ENCODE results near the gene SLC38A11. TPM values are rescaled to one million over a fixed set of nuclear protein-coding genes. Genes with fewer than 3 reads are reported as not detected.

Gene SLC38A11
- total RNA-seq, 2 donors from 2014 or later, result not detected

DNA sequence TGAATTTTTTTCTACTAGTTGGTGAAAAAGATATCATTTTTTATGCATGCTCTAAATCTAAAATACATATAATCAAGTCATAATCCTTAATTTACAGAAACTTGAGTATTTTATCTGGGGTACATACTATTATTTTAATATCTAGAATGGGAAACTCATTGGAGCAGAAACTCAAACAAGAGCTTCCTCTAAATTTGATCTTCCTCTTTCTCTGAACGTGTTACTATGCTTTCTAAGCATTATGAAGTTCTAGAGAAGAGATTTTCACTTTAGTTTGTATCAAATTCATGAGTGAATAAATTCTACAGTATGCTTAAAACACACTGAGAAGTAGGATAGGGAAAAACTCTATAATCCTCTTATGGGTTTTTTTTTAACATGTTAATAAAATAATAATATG lies 20.6 kb upstream of the SLC38A11 start:
- Histone ChIP-seq H3K36me3 (ENCODE audit: control insufficient read depth, insufficient read depth, low read length) (no peaks in the 10 kb centered on the region), H3K27ac (ENCODE audit: low read depth, low read length) (no peak overlapping the region), H3K27me3 (ENCODE audit: control insufficient read depth, insufficient read depth, low read length, poor library complexity, severe bottlenecking) (no peaks in the 10 kb centered on the region), H3K9ac (ENCODE audit: extremely low read depth, low read length, poor library complexity, severe bottlenecking) (no peak overlapping the region), H3K4me3 (ENCODE audit: low read length) (no peak overlapping the region), H3K9me3 (ENCODE audit: control insufficient read depth, low read length) (peaks cover 3% of the 10 kb centered on the region), H3K4me1 (ENCODE audit: control insufficient read depth, insufficient read depth, low read length) (no peaks in the 10 kb centered on the region)
- Mint-ChIP-seq H3K27me3 (ENCODE audit: insufficient read depth) (no peaks in the 10 kb centered on the region), H3K36me3 (ENCODE audit: low read depth) (no peaks in the 10 kb centered on the region), H3K27ac (no peak overlapping the region), H3K9me3 (no peaks in the 10 kb centered on the region), H3K4me3 (no peak overlapping the region), H3K4me1 (peaks cover 5% of the 10 kb centered on the region)
- TF ChIP-seq, protein P1, sequence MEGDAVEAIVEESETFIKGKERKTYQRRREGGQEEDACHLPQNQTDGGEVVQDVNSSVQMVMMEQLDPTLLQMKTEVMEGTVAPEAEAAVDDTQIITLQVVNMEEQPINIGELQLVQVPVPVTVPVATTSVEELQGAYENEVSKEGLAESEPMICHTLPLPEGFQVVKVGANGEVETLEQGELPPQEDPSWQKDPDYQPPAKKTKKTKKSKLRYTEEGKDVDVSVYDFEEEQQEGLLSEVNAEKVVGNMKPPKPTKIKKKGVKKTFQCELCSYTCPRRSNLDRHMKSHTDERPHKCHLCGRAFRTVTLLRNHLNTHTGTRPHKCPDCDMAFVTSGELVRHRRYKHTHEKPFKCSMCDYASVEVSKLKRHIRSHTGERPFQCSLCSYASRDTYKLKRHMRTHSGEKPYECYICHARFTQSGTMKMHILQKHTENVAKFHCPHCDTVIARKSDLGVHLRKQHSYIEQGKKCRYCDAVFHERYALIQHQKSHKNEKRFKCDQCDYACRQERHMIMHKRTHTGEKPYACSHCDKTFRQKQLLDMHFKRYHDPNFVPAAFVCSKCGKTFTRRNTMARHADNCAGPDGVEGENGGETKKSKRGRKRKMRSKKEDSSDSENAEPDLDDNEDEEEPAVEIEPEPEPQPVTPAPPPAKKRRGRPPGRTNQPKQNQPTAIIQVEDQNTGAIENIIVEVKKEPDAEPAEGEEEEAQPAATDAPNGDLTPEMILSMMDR (conservative IDR thresholded peaks at IDR 0.05), result no peak
- WGBS, 2 experiments (ENCODE audit: insufficient coverage in 1 of 2, insufficient read length in 1 of 2), result 89% methylated on average over 1 of the region's 1 CpG; no CpG with 5 or more reads in 1 of the 2 experiments
- no peak for DNase-seq

- Mint-ChIP-seq H3K9me3 (peaks cover 7% of the 10 kb centered on the region), H3K27me3 (ENCODE audit: insufficient read depth) (no peaks in the 10 kb centered on the region), H3K27ac (no peak overlapping the region), H3K36me3 (ENCODE audit: low read depth) (peaks cover 4% of the 10 kb centered on the region), H3K4me3 (no peak overlapping the region), H3K4me1 (peaks cover 5% of the 10 kb centered on the region)
- WGBS, 2 experiments (ENCODE audit: insufficient coverage in 1 of 2, insufficient read length in 1 of 2), result 85% methylated on average over 1 of the region's 1 CpG; no CpG with 5 or more reads in 1 of the 2 experiments
- H3K4me3 ChIP-seq (ENCODE audit: low read length), result no peak overlapping the region
- H3K36me3 ChIP-seq (ENCODE audit: control insufficient read depth, insufficient read depth, low read length), result no peaks in the 10 kb centered on the region
- H3K9ac ChIP-seq (ENCODE audit: extremely low read depth, low read length, poor library complexity, severe bottlenecking), result no peak overlapping the region
- peaks cover 20% of the 10 kb centered on the region for H3K9me3 ChIP-seq (ENCODE audit: control insufficient read depth, low read length)
- H3K27ac ChIP-seq (ENCODE audit: low read depth, low read length), result no peak overlapping the region
- DNase-seq, result no peak
- TF ChIP-seq, protein P1 (conservative IDR thresholded peaks at IDR 0.05), result no peak
- H3K27me3 ChIP-seq (ENCODE audit: control insufficient read depth, insufficient read depth, low read length, poor library complexity, severe bottlenecking), result no peaks in the 10 kb centered on the region
- H3K4me1 ChIP-seq (ENCODE audit: control insufficient read depth, insufficient read depth, low read length), result no peaks in the 10 kb centered on the region
Observed at GRCh38 chr2:164974221-164974620, 18.9 kb upstream of the SLC38A11 start.

DNA sequence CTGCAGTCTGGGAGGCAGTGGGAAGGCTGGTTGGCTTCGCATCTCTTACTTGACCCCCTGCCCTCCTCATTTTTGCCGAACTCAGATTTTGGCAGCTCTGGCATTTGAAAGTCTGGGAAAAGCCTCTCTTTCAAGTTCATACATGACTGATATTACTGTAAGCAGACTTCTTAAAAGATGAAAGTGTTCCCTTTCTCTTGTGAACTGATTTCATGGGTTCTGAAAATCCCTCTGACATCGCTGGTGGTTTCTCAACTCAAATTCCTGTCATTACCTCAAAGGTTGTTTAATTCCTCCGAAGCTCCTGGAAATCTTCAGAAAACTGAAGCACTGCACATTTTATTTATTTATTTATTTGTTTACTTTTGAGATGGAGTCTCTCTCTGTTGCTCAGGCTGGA lies 16.9 kb upstream of the SLC38A11 start:
- H3K27me3 Mint-ChIP-seq (ENCODE audit: insufficient read depth), result no peaks in the 10 kb centered on the region
- H3K4me1 ChIP-seq (ENCODE audit: control insufficient read depth, insufficient read depth, low read length), result no peaks in the 10 kb centered on the region
- peaks cover 40% of the 10 kb centered on the region for H3K9me3 ChIP-seq (ENCODE audit: control insufficient read depth, low read length)
- H3K4me3 Mint-ChIP-seq, result no peak overlapping the region
- H3K36me3 Mint-ChIP-seq (ENCODE audit: low read depth), result peaks cover 9% of the 10 kb centered on the region
- no peaks in the 10 kb centered on the region for H3K36me3 ChIP-seq (ENCODE audit: control insufficient read depth, insufficient read depth, low read length)
- H3K4me3 ChIP-seq (ENCODE audit: low read length), result no peak overlapping the region
- H3K27ac ChIP-seq (ENCODE audit: low read depth, low read length), result no peak overlapping the region
- no peak for DNase-seq
- H3K9ac ChIP-seq (ENCODE audit: extremely low read depth, low read length, poor library complexity, severe bottlenecking), result no peak overlapping the region
- peaks cover 25% of the 10 kb centered on the region for H3K9me3 Mint-ChIP-seq
- no peak overlapping the region for H3K27ac Mint-ChIP-seq
- WGBS, 2 experiments (ENCODE audit: insufficient coverage in 1 of 2, insufficient read length in 1 of 2), result 89 to 94% methylated on average over 1 to 4 of the region's 4 CpGs
- H3K27me3 ChIP-seq (ENCODE audit: control insufficient read depth, insufficient read depth, low read length, poor library complexity, severe bottlenecking), result no peaks in the 10 kb centered on the region
- H3K4me1 Mint-ChIP-seq, result peaks cover 5% of the 10 kb centered on the region
- TF ChIP-seq, protein P1 (conservative IDR thresholded peaks at IDR 0.05), result no peak

Data from endodermal cell (in vitro differentiated cells).